GM18526 (cell line): ENCODE measurements around the gene MEOX1.

Experiments used
- POLR2A ChIP-seq: IDR thresholded peaks from 3 replicates; pipeline ENCODE4 v1.6.1; 2011; ENCODE audit not compliant: insufficient read length; ENCODE audit errors: extremely low read depth

MEOX1 gene

DNA sequence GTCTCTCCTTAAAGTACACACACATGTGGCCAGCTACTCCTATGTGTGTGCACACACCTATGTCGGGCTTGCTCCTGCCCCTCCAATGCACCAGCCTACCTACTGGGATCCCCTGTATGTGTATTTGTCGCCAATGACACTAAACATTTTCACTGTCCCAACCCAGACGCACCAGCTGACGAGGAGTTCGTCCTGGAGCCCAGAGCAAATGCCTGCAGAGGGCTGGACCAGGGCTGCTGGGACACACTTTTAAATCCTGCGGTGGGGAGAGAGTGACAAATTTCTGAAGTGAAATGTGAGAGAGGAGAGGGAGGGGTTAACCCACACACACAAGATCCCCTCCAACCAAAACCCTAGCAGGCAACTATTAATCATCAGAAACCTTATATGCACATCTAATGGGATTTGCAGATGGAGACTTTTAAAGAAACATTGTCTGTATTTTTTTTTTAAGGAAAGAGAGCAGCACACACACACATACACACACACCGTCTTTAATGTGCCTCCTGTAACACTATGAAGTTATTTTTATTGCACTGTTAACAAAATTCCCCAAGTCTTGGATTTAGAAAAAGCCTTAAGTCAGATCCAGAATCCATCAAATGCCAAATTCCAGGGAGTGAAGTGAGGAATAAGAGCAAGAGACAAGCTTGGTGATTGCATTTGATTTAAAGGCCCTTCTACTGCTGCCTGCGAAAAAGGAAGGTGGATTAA lies at the start of gene MEOX1:
Gene MEOX1, minus strand, starts transcription at position 224 of the 714 bp plus-strand sequence. CDS start 388 bp downstream, outside the sequence.
- no peak for TF ChIP-seq POLR2A

DNA sequence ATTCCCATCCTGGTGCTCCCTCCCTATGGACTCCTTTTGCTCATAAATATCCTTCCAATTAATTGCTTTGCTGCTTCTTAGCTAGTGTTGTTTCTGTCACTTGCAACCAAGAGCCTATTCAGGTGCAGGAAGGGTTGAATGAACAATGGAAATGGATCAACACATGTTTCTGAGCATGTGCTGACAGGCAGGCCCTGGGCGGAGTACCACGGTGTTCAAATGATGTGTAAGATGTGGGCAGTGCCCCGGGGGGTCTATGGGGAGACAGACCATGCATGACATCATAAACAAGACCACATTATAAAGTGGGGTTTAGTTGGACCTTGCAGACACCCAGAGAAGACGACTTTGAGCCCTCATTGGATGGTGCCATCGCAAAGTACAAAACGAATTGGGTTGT lies 48.4 kb upstream of the MEOX1 start:
- no peak for TF ChIP-seq POLR2A

DNA sequence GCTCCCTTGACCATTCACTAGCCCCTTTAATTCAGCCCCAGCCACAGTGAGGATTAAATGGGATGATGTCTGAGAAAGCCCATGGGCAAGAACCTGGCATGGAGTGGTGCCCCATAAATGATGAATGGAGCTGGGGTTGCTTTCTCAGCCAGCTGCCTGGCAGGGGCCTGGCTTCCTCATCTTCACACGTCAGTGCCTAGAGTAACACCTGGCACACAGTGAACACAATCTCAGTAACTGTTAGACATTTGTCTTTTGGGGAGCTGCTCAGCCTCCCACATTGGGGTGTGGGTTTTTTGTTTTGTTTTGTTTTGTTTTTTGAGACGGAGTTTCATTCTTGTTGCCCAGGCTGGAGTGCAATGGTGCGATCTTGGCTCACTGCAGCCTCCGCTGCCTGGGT lies 47.5 kb upstream of the MEOX1 start:
- no peak for TF ChIP-seq POLR2A

DNA sequence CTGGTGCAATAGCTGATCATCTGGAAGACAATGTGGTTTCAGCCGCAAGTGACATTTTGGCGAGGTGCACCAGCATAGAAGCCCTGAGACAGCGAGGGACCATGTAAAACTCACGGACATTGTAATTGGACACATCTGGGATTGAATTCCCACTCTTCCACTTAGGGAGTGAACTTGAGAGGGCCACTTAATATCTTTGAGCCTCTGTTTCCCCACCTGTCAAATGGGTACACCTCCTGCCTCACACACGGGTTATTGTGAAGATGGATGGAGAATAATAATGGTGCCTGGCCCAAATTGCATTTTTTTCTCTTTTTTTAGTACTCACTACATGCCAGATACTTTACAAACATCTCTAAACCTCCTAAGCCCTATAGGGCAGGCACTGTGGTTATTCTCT lies 45.5 kb upstream of the MEOX1 start:
- no peak for TF ChIP-seq POLR2A

DNA sequence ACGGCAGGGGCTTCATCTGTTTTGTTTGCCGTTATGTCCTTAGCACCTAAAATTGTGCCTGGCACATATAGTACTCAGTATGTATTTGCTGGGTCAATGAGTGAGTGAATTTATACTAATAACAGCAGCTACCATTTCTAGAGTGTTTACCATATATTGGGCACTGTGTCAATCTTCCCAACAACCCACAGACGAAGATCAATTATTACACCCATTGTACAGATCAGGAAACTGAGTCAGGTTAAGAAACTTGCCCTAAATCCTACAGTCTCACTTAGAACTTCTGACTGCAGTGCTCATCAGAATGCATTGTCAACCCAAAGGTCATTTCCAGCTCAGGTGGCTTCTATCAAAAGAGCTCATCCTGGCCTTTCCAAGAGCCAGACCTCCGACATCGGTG lies 44.5 kb upstream of the MEOX1 start:
- no peak for TF ChIP-seq POLR2A

DNA sequence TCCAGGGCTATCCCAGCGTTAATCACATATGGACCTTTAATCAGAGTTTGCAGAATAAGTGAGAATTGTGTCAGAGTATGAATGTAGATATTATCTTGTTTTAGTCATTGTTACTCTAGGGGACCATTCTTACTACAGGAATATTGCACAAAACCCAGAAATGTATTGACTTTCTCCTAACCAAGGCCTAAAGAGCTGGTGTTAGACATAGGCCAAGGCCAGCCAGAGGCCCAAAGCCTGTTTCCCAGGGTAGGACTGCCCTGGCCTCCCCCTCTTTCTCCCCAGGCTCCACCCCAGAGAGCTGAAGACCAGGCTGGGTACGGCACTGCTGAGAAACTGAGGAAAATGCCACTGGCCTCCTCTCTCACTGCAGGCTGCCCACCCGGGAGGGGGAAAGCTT lies 41.9 kb upstream of the MEOX1 start:
- TF ChIP-seq POLR2A = no peak

DNA sequence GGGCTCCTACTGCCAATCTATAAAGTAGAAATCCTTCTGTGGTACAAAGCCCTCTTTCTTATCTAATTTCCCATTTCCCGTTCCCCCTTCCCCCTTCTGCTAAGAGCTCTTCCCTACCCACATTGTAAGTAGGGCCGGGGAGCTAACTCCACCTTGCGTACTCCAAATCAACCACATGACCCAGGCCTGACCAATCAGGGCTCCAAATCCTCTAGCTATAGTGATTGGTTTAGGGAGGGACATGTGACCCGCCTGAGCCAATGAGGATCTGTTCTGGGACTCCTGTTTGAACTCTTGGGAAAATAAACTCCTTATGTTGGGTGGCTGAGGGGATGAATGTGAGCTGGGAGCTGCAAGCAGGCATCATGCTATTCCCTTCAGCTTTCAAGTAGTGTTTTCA lies 40.9 kb upstream of the MEOX1 start:
- TF ChIP-seq POLR2A = no peak

DNA sequence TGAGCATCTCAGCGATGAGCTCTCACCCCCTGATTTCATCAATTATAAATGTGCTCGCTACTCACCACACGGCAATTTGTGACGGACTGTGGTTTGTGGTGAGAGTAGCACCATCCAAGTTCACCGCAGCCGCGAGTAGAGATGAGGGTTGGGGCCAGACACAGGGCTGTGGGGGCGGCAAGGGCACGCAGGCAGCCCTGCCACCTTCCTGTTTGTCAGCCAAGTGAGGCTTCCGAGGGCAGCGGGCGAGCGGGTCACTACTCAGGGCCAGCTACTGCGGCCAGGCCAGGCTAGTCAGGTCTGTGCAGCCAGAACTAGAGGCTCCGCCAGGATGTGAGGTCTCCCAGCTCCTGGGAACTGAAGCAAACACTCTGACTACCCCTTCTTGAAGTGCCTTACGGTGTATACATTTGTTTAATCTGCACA lies 39.6 kb upstream of the MEOX1 start:
- TF ChIP-seq POLR2A = no peak

DNA sequence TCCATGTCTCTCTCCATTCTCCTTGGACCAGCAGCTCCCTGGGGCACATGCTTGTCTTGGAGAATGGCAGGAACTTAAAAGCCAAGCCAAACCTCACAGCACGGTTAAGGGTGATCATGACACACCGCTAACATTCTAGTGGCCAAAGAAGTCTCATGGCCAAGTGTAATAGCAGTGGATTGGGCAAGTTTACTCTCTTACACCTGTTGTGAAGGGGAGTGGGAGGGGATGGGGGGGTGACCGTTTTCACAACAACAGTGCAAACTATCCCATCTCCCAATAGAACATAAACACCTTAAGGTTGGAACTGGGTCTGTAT lies 37.7 kb upstream of the MEOX1 start:
- TF ChIP-seq POLR2A = no peak

DNA sequence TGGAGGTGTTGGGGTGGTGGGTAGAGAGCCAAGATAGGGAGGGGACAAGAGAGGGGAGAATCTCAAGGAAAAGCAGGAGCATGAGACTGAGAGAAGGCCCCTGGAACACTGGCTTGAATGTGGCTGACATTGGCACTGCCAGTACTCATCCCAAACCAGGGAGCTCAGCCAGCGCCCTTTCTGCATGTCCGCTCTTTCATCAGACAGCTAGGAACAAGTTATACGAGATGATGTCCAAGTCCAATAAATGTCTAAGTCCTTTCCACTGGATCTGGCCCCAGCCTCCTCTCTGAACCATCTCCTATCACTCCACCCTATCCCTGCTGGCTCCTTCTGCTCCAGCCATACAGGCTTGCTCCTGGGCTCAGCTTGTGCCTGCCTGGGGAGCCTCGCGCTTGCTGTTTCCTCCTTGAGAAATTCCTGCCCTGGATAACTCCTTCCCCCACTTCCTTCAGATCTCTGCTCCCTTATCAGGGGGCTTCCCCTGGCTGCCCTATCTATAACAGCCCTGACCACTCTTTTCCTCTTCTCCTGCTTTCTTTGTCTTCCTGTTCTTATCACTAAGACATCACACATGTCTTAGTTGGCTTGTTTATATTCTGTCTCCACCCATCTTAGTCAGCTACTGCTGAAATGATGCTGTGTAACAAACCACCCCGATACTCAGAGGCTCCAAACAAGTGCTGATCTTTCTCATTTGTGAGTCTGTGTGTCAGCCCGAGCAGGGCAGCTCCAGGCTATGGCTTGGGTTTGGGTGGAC lies 37.1 kb upstream of the MEOX1 start:
- no peak for TF ChIP-seq POLR2A

DNA sequence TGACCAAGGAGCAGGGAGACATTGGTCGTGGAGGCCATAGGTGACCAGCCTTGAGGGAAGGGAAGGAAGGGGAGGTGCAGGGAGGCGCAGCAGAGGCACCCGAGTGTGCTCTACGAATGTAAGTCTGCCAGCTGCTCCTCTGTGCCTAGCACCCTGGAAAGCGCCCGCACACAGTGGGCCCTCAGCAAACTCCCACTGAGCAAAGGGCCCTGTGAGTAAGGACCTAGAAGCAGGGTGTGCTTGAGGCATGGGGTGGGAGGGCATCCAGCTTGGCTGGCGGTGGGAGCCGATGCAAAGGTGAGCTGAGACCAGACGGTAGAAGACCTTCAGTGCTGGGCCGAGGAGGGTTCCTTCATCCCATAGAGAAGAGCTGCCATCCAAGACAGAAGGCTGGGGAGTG lies 36.2 kb upstream of the MEOX1 start:
- no peak for TF ChIP-seq POLR2A

DNA sequence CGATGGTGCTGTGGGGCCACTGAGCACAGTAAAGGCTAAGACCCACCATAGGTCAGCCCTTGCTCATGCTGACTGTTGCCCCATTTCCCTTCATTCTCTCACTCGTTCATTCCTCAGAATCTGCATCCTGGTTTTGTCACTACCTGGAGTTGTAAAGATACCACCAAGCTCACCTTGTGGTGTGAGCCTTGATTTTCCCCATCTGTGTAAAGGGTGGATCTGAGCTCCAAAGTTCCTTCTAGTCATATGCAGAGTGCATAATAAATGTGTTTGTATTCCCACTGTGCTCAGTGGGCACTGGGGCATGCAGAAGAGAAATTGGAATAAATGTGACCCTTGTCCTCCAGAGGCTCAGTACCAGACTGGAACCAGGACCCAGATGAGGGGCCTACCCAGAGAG lies 35.2 kb upstream of the MEOX1 start:
- no peak for TF ChIP-seq POLR2A

DNA sequence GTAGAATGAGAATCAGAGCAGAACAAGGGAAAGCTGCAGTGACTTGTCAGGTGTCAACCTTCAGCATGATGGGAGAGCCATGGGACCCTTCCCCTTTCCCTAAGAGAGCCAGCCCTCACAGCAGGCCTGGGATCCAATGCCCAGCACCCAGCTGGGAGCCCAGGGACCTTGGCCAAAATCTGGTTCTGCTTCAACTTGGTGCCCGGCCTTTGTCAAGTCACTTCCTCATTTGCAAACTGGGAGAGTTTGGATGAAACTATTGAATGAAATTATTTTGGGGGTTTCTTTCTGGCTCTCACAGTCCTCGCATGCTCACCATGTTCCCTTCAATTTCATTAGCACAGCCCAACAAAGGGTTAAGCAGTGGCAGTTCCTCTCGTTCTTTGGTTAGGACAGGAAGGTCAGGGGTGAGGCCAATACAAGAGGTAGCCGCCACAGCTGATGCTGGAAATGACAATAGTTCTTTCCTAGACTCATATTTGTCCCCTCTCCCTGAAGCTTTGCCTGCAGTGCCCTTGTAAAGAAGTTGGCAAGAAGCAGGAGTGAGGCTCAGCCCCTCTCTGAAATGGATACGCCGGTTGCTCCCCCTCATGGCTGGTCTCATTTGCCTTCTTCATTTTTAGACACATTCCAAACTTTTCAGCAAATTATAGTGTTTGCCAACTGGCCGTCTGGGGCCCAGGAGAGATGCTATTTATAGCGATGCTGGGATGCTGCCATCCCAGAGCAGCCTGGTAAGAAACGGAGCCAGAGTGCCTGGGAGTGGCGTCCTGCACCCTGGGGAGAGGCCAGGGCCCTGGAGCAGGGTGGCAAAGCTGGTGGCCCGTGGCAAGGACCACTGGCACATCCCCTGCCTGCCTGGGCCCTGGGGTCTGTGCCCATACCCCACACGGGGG lies 34.5 kb upstream of the MEOX1 start:
- no peak for TF ChIP-seq POLR2A

DNA sequence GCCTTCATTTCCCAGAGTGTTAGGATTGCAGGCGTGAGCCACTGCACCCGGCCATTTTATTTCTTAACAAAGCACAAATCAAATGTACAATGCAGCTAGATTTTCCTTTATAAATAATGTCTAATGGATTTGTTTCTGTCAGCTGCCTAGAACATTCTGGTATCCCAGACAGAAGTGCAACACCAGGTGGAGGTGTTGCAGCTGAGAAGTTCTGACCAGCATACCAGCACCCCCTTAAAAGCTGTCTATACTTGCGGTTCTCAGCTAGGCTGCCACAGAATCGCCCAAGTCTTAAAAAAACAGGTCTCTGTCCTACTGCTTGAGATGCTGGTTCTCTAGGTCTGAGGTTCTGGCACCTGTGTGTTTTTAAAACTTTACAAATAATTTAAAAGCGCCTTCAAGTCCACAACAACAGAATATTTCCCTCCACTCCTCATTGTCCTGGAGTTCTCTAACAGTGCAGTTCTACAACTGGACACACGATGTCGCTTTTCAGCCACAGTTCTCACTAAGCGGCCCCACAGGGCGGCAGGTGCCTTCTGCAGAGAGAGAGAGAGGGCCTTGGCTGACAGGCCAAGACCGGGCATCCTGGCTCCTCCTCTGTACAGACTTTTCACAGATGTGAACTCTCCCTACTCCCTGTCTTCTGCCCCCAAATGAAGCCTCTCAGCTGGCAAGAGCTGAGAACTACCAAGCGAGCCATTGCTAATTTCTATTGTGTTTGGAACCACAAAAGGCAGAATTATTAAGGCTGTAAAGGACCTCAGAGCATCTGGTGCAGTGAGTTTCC lies 32.6 kb upstream of the MEOX1 start:
- TF ChIP-seq POLR2A = no peak

DNA sequence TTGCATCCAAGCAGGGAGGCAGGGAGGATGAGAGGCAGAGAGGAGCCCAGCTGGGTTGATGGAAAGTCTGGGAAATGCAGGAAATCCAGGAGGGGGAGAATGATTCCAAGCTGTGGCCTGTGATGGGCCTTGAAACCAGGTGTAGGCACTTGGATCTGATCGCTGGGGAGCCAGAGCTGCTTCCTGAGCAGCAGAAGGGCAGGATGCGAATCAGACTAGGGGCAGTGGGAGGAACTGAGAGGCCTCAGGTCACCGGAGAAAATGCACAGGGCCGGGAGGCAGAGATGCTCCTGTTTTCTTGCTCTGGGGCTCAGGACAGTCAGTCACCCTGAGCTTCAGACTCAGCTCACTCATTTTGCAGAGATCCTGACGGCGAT lies 29.6 kb upstream of the MEOX1 start:
- TF ChIP-seq POLR2A = no peak
